ENCODE results near the gene GRIK3.

GRIK3 gene

DNA sequence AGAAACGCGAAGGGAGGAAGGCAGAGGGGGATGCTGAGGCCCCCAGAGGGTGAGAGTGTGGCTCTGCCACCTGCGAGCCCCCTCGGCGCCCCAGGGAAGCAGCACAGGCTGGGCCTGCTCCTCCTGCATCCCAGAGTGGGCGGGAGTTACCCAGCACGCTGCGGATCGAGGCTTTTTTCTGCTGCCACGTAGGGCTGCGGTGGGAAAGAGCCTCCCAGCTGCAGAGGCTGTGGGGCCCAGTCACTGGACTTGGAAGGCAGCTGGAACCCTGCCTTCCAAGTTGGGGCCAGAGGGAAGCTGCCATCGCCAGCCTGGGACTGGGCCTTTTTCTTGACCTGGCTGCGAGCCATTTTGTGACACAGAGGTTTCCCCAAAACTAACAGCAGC is 2.3 kb upstream of the GRIK3 start:
- Histone ChIP-seq H3K4me1 (ENCODE audit: insufficient read depth, low read length) (peaks cover 17% of the 10 kb centered on the region), H3K36me3 (ENCODE audit: insufficient read depth, low read length) (no peaks in the 10 kb centered on the region), H3K9me3 (ENCODE audit: control insufficient read depth, insufficient read depth, low read length) (no peaks in the 10 kb centered on the region), H3K9ac (ENCODE audit: low read depth, low read length) (peak overlapping the region; percentile 17; the same call in 1 of the 2 replicates)

DNA sequence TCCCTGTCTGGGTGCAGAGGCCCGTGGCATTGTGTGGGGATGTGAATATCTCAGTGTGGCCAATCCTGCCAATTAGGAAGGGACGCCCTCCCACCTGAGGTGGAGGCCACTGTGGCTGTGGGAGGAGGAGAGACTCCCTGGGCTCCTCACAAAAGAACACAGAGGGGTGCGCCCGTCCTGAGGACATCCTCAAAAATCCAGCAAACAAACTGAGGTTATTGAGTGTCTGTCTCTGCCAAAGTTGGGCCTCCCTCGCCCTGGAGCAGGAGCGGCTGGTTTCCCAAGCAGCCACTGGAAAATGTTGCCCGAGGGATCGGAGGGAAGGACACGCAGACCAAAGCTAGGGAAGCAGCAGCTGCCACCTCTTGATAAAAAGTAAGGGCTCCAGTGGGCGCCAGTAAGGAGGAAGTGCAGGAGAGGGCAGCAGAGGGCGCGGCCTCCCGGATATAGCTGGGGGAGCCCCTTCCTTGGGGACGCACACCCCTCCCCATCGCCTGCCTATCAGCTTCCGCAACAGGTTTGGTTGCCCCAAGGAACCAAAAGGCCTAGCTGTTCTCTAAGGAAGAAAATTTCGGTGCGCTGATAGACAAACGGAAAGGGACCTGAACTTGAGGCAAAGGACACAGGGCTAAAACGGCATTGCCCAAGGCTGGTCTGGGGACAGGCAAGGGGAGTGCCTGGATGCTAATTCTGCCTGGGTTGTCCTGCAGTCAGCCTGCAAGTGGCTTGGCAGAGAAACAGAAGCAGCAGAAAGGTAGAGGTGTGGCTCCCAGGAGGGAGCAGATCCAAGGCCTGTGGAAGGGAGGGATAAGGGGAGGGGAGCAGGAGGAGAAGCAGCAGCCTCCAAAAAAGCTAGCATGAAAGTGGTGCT is 1.7 kb upstream of the GRIK3 start:
- H3K9me3 ChIP-seq (ENCODE audit: control insufficient read depth, insufficient read depth, low read length) = no peaks in the 10 kb centered on the region
- peaks cover 15% of the 10 kb centered on the region for H3K4me1 ChIP-seq (ENCODE audit: insufficient read depth, low read length)
- H3K9ac ChIP-seq (ENCODE audit: low read depth, low read length) = peak overlapping the region; percentile 17; the same call in 1 of the 2 replicates
- H3K36me3 ChIP-seq (ENCODE audit: insufficient read depth, low read length) = no peaks in the 10 kb centered on the region

DNA sequence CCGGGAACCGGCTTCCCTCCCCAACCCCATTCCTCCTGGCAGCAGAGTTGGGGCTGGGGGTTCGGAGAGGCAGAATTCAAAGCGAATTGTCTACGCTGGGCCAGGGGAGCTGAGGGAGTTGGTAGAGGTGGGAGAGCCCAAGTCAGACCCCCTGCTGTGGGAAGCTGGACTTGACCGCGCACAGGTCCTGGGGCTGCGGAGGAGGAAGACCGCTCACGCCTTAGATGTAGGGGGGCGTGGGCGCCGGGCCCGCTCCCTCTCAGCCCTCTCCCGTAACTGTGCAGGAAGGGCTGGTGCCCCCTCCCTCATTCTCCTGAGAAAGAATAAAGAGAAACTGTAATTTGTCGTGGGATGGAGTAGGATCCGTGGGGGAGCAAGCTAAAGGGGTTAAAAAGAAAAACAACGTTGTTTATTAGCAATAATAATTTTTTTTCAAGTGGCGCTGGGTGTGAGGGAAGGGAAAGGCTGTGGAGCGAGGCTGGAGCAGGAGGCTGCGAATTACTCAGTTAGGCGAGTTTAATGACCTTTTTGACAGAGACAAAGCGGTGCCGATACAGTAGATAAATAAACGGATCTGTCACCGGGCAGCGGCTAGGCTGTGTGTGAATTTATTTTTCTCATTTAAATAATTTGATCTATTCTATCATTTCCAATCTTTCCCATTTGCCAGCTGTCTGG is 838 bp upstream of the GRIK3 start:
- peaks cover 7% of the 10 kb centered on the region for H3K4me1 ChIP-seq (ENCODE audit: insufficient read depth, low read length)
- no peaks in the 10 kb centered on the region for H3K9me3 ChIP-seq (ENCODE audit: control insufficient read depth, insufficient read depth, low read length)
- no peaks in the 10 kb centered on the region for H3K36me3 ChIP-seq (ENCODE audit: insufficient read depth, low read length)
- H3K9ac ChIP-seq (ENCODE audit: low read depth, low read length) = peak overlapping the region; percentile 3; the same call in 1 of the 2 replicates

DNA sequence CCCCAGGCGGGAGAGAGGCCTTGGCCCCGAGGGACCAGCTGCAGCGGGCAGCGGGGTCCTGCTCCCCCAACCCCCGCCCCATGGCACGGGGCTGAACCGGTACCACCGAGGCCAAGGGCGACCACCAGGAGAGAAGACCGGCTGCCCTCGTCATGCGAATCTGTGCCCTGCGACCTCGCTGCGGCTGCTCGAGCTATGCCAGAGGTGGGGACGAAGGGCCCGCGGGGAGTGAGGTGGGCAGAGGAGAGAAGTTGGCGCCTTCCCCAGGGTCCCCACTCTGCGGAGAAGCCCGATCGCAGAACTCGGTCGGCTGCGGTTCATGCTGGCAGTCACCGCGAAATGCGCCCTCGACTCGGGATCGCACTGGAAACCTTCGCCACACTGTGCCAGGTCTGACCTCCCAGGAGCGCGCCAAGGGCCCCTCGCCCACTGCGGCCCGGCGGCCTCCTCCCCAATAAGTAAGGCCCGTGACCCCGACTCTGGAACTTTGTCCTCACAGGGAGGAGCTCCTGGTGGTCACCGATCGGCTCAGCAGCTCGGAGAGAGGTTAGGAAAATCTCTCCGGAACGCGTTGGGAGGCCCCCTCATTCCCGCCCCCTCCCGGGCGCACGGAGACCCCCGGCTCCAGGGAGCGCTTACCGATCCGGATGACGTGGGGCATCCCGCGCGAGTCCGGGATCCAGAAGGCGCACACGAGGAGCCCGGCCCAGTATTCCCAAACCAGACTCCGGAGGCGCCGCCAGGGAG is 787 bp downstream of the GRIK3 start:
- peak overlapping the region; percentile 50; the same call in 1 of the 2 replicates for H3K9ac ChIP-seq (ENCODE audit: low read depth, low read length)
- H3K36me3 ChIP-seq (ENCODE audit: insufficient read depth, low read length) = no peaks in the 10 kb centered on the region
- H3K4me1 ChIP-seq (ENCODE audit: insufficient read depth, low read length) = peaks cover 16% of the 10 kb centered on the region
- no peaks in the 10 kb centered on the region for H3K9me3 ChIP-seq (ENCODE audit: control insufficient read depth, insufficient read depth, low read length)

DNA sequence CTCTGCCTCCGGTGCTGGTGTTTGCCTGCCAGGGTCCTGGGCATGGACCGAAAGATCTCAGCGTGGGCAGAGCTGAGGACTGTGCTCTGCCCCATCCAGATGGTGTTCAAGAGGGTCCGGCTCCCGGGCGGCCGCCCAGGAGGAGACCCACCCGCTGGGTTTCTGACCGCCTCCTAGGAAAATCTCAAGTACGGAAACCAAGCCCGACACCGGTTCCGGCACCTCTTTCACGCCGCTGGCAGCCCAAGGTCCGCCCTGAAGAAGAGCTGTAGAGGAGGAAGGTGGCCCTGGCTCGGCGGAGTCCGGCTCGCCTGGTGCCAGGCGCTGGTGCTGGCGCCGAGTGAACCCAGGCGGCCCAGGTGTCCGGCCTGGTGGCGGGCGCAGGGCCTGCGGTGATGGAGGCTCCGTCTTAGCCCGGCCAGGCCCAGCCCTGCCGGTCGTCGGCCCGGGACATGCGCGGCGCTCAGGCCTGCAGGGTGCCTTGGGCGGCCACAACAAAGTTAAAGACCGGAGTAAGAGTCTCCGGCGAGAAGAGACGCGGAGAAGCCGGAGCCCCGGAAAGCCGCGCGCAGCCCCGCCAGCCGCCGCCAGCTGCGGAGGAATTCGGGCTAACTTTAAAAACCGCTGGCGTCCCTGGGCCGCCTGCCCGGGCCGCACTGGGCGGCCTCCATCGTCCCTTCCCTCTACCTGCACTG is 1.5 kb downstream of the GRIK3 start:
- Histone ChIP-seq H3K4me1 (ENCODE audit: insufficient read depth, low read length) (peaks cover 16% of the 10 kb centered on the region), H3K36me3 (ENCODE audit: insufficient read depth, low read length) (no peaks in the 10 kb centered on the region), H3K9me3 (ENCODE audit: control insufficient read depth, insufficient read depth, low read length) (no peaks in the 10 kb centered on the region), H3K9ac (ENCODE audit: low read depth, low read length) (peak overlapping the region; percentile 50; the same call in 1 of the 2 replicates)

DNA sequence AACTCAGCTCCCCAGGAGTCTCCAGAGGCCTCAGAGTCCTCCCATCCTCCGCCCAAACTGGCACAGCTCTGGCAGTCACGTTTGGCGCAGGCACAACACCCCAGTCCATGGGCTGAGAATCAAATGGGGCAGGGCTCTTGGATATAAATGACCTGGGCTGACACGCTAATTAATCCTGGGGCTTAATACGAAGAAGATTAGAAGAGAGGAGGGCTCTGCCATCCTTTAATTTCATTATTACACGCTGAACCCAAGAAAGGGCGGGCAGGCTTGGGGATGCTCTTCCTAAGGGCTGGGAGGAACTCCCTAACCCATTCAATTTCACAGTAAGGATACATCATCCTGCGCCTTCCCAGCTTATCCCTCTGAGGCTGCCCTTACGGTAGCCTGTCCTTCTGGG is 2.4 kb downstream of the GRIK3 start:
- Histone ChIP-seq H3K9me3 (ENCODE audit: control insufficient read depth, insufficient read depth, low read length) (no peaks in the 10 kb centered on the region), H3K4me1 (ENCODE audit: insufficient read depth, low read length) (peaks cover 12% of the 10 kb centered on the region; the same call in 1 of the 2 replicates), H3K36me3 (ENCODE audit: insufficient read depth, low read length) (no peaks in the 10 kb centered on the region), H3K9ac (ENCODE audit: low read depth, low read length) (no peak overlapping the region)

DNA sequence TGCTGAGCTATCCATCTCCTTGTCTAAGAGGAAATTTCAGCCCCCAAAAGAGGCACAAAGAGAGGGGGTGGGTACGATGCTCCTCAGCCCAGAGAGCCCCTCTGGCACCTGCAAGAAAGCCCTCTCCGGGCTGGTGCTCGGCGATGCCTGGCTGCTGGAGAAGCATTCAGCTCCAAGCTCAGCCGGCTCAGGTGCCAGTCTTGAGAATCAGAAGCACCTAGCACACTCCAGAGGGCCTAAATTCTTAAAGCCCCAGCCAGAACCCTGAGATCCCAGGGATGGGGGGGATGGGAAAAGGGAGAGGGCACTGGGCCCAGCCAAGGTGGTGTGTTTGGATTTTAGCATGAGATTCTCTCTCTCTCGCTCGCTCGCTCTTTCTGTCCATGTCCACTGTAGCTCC is 2.9 kb downstream of the GRIK3 start:
- no peaks in the 10 kb centered on the region for H3K36me3 ChIP-seq (ENCODE audit: insufficient read depth, low read length)
- H3K4me1 ChIP-seq (ENCODE audit: insufficient read depth, low read length) = peaks cover 12% of the 10 kb centered on the region; the same call in 1 of the 2 replicates
- no peaks in the 10 kb centered on the region for H3K9me3 ChIP-seq (ENCODE audit: control insufficient read depth, insufficient read depth, low read length)
- no peak overlapping the region for H3K9ac ChIP-seq (ENCODE audit: low read depth, low read length)

DNA sequence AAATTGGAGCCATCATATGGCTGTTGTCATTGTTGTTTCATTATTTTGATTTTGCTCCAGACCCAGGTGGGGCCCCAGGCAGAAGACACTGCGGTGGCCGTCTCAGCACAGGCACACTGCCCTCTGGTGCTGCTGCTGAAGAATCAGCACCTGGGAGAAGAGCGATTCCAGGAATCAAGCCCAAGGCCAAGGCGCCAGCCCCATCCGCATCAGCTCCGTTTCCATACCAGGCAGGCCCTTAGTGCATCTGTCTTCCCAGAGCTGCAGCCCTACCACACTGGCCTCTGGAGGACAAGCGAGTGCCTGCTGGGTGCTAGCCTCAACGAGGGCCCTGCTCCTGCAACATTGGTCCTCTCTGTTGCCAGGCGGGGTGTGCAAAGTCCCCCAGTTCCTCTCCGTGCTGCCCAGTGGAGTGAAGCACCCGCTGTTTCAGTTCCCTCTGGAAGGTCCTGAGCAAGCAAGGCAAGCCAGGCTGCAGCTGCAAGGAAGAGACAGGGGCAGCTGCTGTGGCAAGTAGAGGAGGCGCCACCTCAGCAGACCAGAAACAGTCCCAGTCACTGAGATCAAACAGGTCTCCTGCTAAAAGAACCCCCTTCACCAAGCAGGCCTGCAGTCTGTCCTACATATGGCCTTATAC is 5.2 kb downstream of the GRIK3 start:
- Histone ChIP-seq H3K4me1 (ENCODE audit: insufficient read depth, low read length) (peaks cover 12% of the 10 kb centered on the region; the same call in 1 of the 2 replicates), H3K9me3 (ENCODE audit: control insufficient read depth, insufficient read depth, low read length) (no peaks in the 10 kb centered on the region), H3K36me3 (ENCODE audit: insufficient read depth, low read length) (no peaks in the 10 kb centered on the region), H3K9ac (ENCODE audit: low read depth, low read length) (no peak overlapping the region)

DNA sequence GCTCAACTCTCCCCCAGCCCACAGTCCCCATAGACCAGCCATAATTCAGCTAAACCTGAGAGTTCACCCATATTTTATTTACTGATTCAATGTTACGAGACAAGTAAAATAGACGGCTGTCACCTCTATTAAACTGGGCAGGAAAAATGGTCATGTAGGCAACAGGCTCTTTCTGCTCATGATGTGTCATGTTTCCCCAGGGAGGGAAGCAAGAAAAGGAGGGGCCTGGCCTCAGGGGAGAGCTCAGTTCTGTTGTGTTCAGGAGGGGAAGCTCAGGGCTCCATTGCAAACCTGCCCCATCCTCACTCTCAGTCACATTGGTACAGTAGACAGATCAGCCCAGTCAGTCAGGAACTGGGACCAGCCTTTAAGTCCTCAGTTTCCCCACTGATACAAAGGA is 12.8 kb downstream of the GRIK3 start:
- Histone ChIP-seq H3K9me3 (ENCODE audit: control insufficient read depth, insufficient read depth, low read length) (no peaks in the 10 kb centered on the region), H3K36me3 (ENCODE audit: insufficient read depth, low read length) (no peaks in the 10 kb centered on the region), H3K4me1 (ENCODE audit: insufficient read depth, low read length) (no peaks in the 10 kb centered on the region), H3K9ac (ENCODE audit: low read depth, low read length) (no peak overlapping the region)

DNA sequence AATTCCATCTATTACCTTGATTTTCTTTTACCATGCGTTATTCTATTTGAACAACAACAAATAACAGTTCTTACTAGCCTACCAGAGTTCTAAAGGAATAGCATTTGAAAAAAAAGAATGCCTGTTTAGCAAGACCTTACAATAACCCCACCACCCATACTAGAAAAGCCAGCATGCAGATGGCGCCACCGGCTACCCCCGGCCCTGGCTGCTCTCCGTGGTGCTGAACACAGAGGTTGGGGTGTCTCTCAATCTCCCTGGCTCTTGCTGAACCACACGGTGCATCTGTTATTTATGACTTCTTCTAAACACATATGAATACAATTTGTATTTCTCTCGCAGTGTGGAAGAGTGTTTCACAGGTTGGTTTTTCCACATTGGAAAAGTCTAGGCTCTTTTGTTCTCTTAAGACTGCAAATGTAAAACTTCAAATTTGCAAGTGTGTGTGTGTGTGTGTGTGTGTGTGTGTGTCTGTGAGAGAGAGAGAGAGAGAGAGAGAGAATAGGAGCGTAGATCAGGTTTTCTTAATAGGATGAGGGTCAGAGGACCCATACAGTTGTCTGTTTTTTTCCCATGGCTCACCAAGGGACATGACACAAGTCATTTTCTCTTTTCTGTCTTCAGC is 13.6 kb downstream of the GRIK3 start:
- Histone ChIP-seq H3K9ac (ENCODE audit: low read depth, low read length) (no peak overlapping the region), H3K36me3 (ENCODE audit: insufficient read depth, low read length) (no peaks in the 10 kb centered on the region), H3K9me3 (ENCODE audit: control insufficient read depth, insufficient read depth, low read length) (no peaks in the 10 kb centered on the region), H3K4me1 (ENCODE audit: insufficient read depth, low read length) (no peaks in the 10 kb centered on the region)

DNA sequence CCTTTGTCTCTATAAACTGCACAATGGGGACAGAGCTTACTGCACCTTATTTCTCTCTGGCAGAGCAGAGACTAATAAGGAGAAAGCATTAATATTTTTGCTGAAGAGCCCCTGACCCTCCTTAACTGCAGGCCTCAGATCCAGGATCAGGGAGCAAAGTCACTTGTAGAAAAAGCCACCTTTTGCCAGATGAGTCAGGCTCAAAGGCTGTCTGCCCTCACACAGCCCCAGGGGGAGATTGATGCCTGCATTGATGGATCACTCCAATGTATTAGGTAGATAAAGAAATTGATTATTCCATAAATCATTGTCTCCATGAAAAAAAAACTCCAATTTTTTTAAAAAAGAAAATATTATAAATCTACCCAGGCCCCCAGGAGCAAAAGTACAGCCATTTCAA is 15.8 kb downstream of the GRIK3 start:
- no peak overlapping the region for H3K9ac ChIP-seq (ENCODE audit: low read depth, low read length)
- no peaks in the 10 kb centered on the region for H3K4me1 ChIP-seq (ENCODE audit: insufficient read depth, low read length)
- no peaks in the 10 kb centered on the region for H3K36me3 ChIP-seq (ENCODE audit: insufficient read depth, low read length)
- no peaks in the 10 kb centered on the region for H3K9me3 ChIP-seq (ENCODE audit: control insufficient read depth, insufficient read depth, low read length)

DNA sequence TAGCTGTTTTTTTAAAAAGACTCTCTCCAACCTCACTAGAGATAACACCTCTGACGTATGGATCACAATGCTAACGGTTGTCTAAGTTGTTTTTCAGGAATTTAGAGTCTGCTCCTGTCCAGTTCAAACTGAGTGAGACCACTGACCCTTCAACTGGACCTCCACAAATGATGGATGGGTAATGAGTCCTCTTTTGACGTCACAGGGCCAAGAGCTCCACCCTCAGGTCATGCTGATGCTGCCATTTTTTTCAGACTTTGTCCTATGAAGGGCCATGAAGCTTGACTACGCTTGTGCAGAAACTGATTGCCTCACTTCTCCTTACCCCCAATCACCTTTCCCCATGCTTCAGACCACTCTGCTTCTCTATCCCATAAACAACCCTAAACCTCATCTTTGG is 16.6 kb downstream of the GRIK3 start:
- Histone ChIP-seq H3K4me1 (ENCODE audit: insufficient read depth, low read length) (no peaks in the 10 kb centered on the region), H3K36me3 (ENCODE audit: insufficient read depth, low read length) (no peaks in the 10 kb centered on the region), H3K9me3 (ENCODE audit: control insufficient read depth, insufficient read depth, low read length) (no peaks in the 10 kb centered on the region), H3K9ac (ENCODE audit: low read depth, low read length) (no peak overlapping the region)

DNA sequence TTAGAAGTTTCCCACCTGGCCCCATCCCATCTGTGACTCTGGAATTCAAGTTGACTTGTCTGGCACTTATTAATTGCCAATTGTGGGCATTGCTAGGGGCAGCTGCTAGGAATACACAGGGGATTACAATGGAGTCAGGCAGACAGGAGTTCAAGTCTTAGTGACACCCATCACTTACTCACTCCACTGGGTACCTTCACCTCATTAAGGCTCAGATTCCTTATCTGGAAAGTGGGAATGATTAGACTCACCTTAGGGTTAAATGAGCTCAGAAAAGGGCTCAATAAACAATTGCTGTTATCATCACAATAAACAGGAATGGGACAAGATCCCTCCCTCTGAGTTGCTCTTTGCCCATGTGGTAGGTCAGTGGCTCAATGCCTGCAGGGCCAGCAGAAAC is 18.2 kb downstream of the GRIK3 start:
- Histone ChIP-seq H3K9me3 (ENCODE audit: control insufficient read depth, insufficient read depth, low read length) (no peaks in the 10 kb centered on the region), H3K9ac (ENCODE audit: low read depth, low read length) (no peak overlapping the region), H3K4me1 (ENCODE audit: insufficient read depth, low read length) (no peaks in the 10 kb centered on the region), H3K36me3 (ENCODE audit: insufficient read depth, low read length) (no peaks in the 10 kb centered on the region)
